22Rv1 (cell line): ENCODE results near the gene IMMP2L.

Source experiments
- CTCF ChIP-seq: fragments of 450-650 bp; IDR thresholded peaks from 2 replicates; pipeline ENCODE4 v1.5.1; 2017; ENCODE audit warnings: mild to moderate bottlenecking
- ZFX ChIP-seq: fragments of 450-650 bp; IDR thresholded peaks from 2 replicates; pipeline ENCODE4 v1.6.1; 2017; ENCODE audit warnings: antibody characterized with exemption, borderline replicate concordance

- TF ChIP-seq CTCF (no peak), ZFX (no peak)
Measured at GRCh38 chr7:111239437-111239836, 322.9 kb downstream of the IMMP2L start.
